ENCODE results near the gene TBR1. TPM values are rescaled to one million over a fixed set of nuclear protein-coding genes. Genes with fewer than 3 reads are reported as not detected.

Gene TBR1
- total RNA-seq, 1 donor from 2014 or later, result not detected

DNA sequence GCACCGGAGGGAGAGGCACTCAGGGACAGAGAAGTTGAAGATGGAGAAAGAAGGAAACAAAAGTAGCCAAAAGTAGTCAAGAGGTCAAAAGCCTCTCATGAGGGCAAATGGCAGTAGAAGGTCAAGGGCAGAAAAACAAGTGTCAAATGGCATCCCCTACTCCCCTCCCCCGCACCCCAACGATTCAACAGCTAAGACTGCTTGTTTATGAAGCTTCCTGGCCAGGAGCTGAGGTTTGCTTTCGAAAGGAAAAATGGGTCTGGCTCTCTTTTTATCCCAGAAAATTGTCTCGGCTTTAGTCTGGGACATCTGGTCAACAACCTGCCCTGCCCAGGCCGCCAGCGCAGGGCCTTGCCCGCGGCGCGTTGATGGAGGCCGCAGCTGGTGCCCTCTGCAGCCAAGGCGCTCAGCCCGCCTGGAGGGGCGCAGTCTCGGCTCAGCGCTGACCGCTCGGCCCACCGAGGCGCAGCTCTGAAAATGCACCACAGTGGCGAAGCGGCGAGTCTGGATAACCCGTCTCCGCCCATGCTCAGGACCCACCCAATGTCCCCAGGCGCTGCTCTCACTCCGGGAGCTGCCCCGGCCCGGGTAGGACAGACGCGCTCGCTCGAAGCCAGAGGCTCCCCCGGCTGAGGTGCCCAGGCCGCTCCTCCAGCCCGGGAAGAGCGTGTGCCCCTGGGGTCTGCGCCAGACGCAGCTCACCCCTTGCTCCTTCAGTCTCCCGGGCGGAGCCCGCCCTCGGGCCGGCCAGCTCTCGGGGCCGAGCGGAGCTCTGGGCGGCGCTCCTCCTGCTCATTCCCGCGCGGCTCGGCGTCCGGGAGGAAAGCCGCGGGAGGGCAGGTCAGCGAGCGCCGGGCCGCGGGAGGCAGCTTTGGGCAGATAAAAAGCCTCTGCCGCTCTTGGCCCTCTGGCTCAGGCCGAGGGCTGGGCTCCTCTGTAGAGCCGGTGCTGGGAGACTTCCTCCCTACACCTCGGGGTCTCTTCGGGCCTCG, 1.8 kb upstream of the TBR1 start:
- DNase-seq (ENCODE audit: low read depth in 2 of 2), result peak; percentile 26 to 39

- peak in 1 of 2 donors; percentile 25 for DNase-seq (ENCODE audit: low read depth in 2 of 2)
These were observed 787 bp upstream of the TBR1 start for GRCh38 chr2:161415034-161415986.

DNA sequence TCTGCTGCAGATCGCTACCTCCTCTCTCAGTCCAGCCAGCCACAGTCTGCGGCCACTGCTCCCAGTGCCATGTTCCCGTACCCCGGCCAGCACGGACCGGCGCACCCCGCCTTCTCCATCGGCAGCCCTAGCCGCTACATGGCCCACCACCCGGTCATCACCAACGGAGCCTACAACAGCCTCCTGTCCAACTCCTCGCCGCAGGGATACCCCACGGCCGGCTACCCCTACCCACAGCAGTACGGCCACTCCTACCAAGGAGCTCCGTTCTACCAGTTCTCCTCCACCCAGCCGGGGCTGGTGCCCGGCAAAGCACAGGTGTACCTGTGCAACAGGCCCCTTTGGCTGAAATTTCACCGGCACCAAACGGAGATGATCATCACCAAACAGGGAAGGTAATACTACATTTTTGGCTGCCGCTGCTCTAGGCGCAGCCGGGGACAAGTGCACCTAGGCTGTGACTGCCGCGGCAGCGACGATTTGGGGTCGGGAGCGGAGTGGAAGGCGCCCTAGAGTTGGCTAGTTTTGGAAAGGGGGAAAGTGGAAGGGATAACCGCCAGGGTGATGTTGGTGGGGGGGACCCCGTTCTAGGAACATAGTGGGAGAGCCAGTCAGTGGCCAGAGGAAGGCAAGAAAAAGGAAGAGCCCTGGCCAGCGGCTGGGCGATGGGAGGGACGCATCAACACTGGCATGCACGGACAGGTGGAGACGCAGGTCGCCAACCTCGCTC, 776 bp downstream of the TBR1 start:
- no peak for DNase-seq (ENCODE audit: low read depth in 2 of 2)

DNA sequence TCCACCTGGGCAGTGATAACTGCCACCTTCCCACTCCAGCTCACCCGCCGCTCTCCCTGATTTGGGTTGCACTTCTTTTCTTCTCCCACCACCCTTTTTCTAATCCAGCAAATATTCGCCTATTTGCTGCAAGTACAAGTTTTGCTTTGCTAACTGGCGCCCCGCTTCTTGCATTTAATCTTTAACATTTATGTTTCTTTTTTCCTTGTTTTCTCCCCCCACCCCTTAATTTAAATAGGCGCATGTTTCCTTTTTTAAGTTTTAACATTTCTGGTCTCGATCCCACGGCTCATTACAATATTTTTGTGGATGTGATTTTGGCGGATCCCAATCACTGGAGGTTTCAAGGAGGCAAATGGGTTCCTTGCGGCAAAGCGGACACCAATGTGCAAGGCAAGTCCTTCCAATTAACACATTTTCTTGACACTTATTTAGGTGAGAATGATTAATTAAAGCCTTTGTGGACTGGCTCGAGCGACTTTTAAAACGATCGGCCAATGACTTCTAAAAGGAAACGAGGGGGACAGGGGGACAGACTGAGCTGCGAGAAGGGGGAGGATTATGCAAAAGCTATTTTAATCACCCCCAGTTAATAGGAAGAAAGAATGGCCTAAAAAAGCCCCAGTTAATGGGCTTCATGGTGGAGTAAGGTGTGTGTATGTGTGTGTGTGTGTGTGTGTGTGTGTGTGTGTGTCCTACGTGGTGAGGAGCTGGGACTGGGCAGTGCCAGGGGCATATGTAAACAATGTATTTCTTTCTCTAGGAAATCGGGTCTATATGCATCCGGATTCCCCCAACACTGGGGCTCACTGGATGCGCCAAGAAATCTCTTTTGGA, 1.6 kb downstream of the TBR1 start:
- no peak for DNase-seq (ENCODE audit: low read depth in 2 of 2)

GRCh38 chr2:161418275-161418714, 2.2 kb downstream of the TBR1 start:
- no peak for DNase-seq (ENCODE audit: low read depth in 2 of 2)

DNA sequence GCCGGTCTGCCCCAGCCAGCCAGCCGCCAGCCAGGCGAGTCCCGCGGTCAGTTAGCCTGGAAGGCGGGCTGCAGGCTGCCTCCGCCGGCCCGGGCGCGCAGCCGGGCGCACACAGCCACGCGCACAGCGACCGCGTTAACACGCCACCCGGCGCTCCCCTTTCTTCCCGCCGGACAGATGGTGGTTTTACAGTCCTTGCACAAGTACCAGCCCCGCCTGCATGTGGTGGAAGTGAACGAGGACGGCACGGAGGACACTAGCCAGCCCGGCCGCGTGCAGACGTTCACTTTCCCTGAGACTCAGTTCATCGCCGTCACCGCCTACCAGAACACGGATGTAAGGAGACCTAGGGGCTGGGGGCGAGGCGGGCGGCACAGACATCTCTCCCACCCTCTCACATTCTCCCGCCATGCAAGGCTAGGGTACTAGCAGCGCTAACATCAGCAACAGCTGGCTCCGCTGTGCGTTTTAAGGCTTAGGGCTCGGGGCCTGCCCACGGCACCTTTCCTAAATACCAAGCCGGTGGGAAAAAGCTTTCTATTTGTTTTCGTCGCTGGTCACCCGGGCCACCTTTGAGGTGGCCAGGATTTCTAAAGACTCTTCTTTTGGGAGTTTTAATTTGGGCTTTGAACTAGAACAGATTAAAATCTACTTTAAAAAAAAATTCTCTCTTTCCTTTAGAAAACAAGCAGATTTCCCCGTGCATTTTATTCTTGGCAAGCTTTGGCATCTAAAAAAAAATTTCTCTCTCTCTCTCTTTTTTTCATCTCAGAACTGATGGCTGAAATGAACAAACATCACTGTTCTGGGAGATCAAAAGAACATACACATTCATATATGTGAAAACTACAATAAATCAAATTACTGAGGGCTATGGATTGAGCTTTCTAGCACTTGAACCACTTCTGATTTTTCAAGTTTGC, 2.9 kb downstream of the TBR1 start:
- peak; percentile 12 to 36 for DNase-seq (ENCODE audit: low read depth in 2 of 2)

GRCh38 chr2:161419638-161420190, 3.6 kb downstream of the TBR1 start:
- no peak for DNase-seq (ENCODE audit: low read depth in 2 of 2)

GRCh38 chr2:161420406-161421074, 4.4 kb downstream of the TBR1 start:
- no peak for DNase-seq (ENCODE audit: low read depth in 2 of 2)

GRCh38 chr2:161421686-161422085, 5.6 kb downstream of the TBR1 start:
- DNase-seq (ENCODE audit: low read depth in 2 of 2), result no peak

DNA sequence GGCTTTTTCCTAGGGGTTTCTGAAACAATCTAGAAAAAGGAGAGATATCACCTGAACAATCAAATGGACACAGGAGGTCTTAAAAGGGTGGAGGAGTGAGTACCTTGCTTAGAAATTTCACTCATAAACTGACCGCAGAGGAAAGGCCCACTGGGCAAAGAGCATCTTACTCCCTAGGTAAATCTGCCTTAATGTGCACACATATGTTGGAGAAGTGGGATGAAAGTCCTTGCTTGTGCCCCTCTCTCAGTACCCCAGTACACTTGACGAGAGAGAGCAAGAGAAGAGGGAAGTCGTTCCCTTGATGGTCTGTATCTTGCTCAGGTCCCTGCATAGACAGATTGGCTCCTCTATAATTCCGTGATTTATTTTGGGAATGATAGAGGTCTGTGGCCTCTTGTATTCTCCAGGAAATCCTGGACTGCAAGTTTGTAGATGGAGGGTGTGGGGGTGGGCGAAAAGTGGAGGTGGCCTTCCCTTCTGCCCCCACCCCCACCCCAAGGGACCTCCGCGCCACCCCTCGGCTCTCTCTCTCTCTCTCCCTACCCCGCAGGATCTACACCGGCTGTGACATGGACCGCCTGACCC, 6.8 kb downstream of the TBR1 start:
- DNase-seq (ENCODE audit: low read depth in 2 of 2), result no peak

DNA sequence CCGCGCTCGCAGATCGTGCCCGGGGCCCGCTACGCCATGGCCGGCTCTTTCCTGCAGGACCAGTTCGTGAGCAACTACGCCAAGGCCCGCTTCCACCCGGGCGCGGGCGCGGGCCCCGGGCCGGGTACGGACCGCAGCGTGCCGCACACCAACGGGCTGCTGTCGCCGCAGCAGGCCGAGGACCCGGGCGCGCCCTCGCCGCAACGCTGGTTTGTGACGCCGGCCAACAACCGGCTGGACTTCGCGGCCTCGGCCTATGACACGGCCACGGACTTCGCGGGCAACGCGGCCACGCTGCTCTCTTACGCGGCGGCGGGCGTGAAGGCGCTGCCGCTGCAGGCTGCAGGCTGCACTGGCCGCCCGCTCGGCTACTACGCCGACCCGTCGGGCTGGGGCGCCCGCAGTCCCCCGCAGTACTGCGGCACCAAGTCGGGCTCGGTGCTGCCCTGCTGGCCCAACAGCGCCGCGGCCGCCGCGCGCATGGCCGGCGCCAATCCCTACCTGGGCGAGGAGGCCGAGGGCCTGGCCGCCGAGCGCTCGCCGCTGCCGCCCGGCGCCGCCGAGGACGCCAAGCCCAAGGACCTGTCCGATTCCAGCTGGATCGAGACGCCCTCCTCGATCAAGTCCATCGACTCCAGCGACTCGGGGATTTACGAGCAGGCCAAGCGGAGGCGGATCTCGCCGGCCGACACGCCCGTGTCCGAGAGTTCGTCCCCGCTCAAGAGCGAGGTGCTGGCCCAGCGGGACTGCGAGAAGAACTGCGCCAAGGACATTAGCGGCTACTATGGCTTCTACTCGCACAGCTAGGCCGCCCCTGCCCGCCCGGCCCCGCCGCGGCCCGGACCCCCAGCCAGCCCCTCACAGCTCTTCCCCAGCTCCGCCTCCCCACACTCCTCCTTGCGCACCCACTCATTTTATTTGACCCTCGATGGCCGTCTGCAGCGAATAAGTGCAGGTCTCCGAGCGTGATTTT, 7.6 kb downstream of the TBR1 start:
- peak; percentile 13 to 32 for DNase-seq (ENCODE audit: low read depth in 2 of 2)

- DNase-seq (ENCODE audit: low read depth in 2 of 2), result no peak
These were observed 8.3 kb downstream of the TBR1 start for GRCh38 chr2:161424394-161424769.

DNA sequence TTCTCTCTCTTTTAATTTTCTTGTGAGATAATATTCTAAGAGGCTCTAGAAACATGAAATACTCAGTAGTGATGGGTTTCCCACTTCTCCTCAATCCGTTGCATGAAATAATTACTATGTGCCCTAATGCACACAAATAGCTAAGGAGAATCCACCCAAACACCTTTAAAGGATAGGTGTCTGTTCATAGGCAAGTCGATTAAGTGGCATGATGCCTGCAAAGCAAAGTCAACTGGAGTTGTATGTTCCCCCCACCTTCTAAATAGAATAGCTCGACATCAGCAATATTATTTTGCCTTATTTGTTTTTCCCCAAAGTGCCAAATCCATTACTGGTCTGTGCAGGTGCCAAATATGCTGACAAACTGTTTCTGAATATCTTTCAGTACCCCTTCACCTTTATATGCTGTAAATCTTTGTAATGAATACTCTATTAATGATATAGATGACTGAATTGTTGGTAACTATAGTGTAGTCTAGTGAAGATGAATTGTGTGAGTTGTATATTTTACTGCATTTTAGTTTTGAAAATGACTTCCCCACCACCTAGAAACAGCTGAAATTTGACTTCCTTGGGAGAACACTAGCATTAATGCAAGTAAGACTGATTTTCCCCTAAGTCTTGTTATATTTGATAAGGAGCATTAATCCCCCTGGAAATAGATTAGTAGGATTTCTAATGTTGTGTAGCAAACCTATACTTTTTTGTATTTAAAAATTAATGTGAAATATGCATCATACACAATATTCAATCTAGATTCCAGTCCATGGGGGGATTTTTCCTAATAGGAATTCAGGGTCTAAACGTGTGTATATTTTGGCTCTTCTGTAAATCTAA, 9.0 kb downstream of the TBR1 start:
- DNase-seq (ENCODE audit: low read depth in 2 of 2), result no peak

DNA sequence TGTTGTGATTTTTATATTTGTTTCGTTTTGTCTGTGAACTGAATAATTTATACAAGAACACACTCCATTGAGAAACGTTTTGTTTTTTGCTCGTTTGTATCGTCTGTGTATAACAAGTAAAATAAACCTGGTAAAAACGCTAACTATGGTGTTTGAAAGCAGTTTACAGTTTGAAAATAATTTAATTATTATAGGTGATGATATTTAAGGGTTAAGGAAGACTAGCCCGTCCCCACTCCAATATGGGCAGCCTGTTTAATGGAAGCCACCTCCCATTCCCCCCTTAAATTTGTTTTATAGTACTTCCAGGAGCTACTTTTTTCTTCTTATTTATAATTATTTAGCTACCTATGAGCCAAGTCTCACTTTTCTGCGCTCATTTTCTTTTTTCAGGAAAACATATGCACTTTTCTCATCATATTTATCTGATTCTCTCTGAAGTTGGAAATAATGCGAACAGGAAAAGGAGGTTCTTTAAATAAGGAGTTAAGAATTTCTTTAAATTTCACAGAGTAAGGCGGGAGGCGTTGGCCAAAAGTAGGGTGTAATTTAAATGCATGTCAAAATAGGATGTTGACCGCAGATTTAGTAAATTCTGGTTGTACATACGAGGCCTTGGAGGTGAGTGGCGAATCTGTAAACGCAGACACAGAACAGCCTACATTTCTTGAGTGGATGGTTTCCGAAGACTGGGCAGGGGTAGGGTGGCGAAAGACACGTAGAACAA, 9.8 kb downstream of the TBR1 start:
- no peak for DNase-seq (ENCODE audit: low read depth in 2 of 2)

DNA sequence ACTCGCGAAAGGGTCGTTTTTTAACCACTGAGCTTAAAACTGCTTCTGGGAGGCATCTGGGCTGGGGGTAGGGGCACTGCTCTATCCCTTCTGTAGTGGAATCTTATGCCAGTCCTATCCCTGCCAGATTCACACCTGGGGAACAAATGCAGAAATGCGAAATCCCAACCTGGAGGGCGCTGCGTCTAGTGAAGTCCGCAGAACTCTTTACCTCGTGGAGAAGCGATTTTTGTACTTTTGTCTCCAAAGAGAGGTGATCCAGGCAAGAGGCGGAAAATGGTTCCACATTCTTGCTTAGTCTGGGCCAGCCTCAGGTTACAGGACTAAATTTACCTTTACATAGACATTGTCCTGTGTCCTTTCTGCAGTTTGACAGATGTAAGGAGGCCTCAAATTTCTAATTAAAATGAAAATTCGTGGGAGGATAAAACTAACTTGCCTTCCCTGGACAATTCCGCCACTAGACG, 10.4 kb downstream of the TBR1 start:
- DNase-seq (ENCODE audit: low read depth in 2 of 2), result no peak
